ENCODE measurements around the gene NPAS2.

GRCh38 chr2:100813527-100813926 is 6.4 kb upstream of the NPAS2 start:
- TF ChIP-seq POLR2AphosphoS5 (IDR thresholded peaks at IDR 0.05; ENCODE audit: low read depth, low read length) (no peak), JUND (IDR thresholded peaks at IDR 0.05) (no peak), RCOR1 (IDR thresholded peaks at IDR 0.05; ENCODE audit: low read length) (no peak), RFX5 (IDR thresholded peaks at IDR 0.05; ENCODE audit: low read length) (no peak), NFIC (IDR thresholded peaks at IDR 0.05; ENCODE audit: borderline replicate concordance) (no peak), USF1 (IDR thresholded peaks at IDR 0.05; ENCODE audit: borderline replicate concordance, low read depth) (no peak), USF2 (IDR thresholded peaks at IDR 0.05; ENCODE audit: borderline replicate concordance, low read depth, low read length) (no peak), REST (IDR thresholded peaks at IDR 0.05; ENCODE audit: low read depth, low read length) (no peak), TCF12 (IDR thresholded peaks at IDR 0.05) (no peak), EZH2phosphoT487 (IDR thresholded peaks at IDR 0.05; ENCODE audit: borderline replicate concordance, low read depth) (no peak)
- TF ChIP-seq, protein P1, sequence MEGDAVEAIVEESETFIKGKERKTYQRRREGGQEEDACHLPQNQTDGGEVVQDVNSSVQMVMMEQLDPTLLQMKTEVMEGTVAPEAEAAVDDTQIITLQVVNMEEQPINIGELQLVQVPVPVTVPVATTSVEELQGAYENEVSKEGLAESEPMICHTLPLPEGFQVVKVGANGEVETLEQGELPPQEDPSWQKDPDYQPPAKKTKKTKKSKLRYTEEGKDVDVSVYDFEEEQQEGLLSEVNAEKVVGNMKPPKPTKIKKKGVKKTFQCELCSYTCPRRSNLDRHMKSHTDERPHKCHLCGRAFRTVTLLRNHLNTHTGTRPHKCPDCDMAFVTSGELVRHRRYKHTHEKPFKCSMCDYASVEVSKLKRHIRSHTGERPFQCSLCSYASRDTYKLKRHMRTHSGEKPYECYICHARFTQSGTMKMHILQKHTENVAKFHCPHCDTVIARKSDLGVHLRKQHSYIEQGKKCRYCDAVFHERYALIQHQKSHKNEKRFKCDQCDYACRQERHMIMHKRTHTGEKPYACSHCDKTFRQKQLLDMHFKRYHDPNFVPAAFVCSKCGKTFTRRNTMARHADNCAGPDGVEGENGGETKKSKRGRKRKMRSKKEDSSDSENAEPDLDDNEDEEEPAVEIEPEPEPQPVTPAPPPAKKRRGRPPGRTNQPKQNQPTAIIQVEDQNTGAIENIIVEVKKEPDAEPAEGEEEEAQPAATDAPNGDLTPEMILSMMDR (IDR thresholded peaks at IDR 0.05): no peak
- TF ChIP-seq, protein P2, sequence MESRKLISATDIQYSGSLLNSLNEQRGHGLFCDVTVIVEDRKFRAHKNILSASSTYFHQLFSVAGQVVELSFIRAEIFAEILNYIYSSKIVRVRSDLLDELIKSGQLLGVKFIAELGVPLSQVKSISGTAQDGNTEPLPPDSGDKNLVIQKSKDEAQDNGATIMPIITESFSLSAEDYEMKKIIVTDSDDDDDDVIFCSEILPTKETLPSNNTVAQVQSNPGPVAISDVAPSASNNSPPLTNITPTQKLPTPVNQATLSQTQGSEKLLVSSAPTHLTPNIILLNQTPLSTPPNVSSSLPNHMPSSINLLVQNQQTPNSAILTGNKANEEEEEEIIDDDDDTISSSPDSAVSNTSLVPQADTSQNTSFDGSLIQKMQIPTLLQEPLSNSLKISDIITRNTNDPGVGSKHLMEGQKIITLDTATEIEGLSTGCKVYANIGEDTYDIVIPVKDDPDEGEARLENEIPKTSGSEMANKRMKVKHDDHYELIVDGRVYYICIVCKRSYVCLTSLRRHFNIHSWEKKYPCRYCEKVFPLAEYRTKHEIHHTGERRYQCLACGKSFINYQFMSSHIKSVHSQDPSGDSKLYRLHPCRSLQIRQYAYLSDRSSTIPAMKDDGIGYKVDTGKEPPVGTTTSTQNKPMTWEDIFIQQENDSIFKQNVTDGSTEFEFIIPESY (IDR thresholded peaks at IDR 0.05; ENCODE audit: borderline replicate concordance, low read depth): no peak

Data from SK-N-SH (cell line).